K562 (cell line): ENCODE data around the gene TLR8. TPM values are rescaled to one million over a fixed set of nuclear protein-coding genes. Genes with fewer than 3 reads are reported as not detected.
A peak's percentile ranks its signal among the peaks of the same experiment; 100 is the strongest.

Source experiments
- ATAC-seq: fragments of 200-7000 bp; cut with Tn5 transposase; 3 replicates; pipeline ENCODE4 v1.9.1; 2020; ENCODE audit warnings: moderate library complexity
- BruUV-seq: library from RNA; stranded (reverse); fragments of 400-500 nt; replicated peaks from 2 replicates; lab custom pipeline; 2021; lab: Mats Ljungman, UMichigan
- CTCF ChIA-PET: fragments of 300-600 bp; formaldehyde crosslinking; extraction: SDS; loops from one replicate; lab custom pipeline; 2021; ENCODE audit warnings: low intra/inter-chr PET ratio; lab: Yijun Ruan, JAX
- POLR2A ChIA-PET: fragments of 300-600, 350-650 bp; sonication (Branson Sonifier 250); formaldehyde crosslinking; extraction: SDS; loops from one replicate; lab custom pipeline; 2021; ENCODE audit warnings: antibody characterized with exemption, inconsistent platforms; lab: Yijun Ruan, JAX
- DNase-seq, 4 experiments: peaks; one replicate each; pipeline versions ENCODE4 v3.0.0 to v3.0.0-alpha.2; 2011 to 2018; ENCODE audit warnings: low spot score in 3 of 4, mixed read lengths in 3 of 4; ENCODE audit errors: extremely low read depth in 1 of 4
- FAIRE-seq: peaks from 2 replicates; lab custom pipeline; 2011; peaks lifted over from hg19 to GRCh38; lab: Jason Lieb, UNC
- H2AFZ ChIP-seq: 2 replicates; pipeline ENCODE4 v1.6.0; 2011; ENCODE audit warnings: low read depth, low read length, control low read depth, inconsistent platforms
- H3K27ac ChIP-seq: fragments of 200-600 bp; 3 replicates; pipeline ENCODE4 v1.8.0; 2011; ENCODE audit warnings: low read depth, mild to moderate bottlenecking, control low read depth, inconsistent platforms, low read length, moderate library complexity, mixed read lengths; ENCODE audit errors: extremely low read depth
- H3K27me3 ChIP-seq, 2 experiments: fragments of 300-600 bp in 1 of 2; 2 replicates in 1 of 2; 3 replicates in 1 of 2; pipeline versions ENCODE4 v1.6.0 to v1.8.0; 2011; ENCODE audit warnings: inconsistent platforms in 2 of 2, low read length in 2 of 2, mild to moderate bottlenecking in 1 of 2, mixed read lengths in 1 of 2, moderate library complexity in 1 of 2; ENCODE audit not compliant: control insufficient read depth in 2 of 2, insufficient read depth in 2 of 2
- H3K36me3 ChIP-seq: fragments of 300-600 bp; 3 replicates; pipeline ENCODE4 v1.8.0; 2011; ENCODE audit warnings: mild to moderate bottlenecking, low read length, inconsistent platforms; ENCODE audit not compliant: control insufficient read depth, insufficient read depth
- H3K4me1 ChIP-seq, 2 experiments: fragments of 200-600 bp in 1 of 2; replicated peaks in 1 of 2; 2 replicates in 1 of 2; 3 replicates in 1 of 2; pipeline versions ENCODE4 v1.5.1 to v1.8.0; 2011; ENCODE audit warnings: inconsistent platforms in 2 of 2, low read length in 2 of 2, mild to moderate bottlenecking in 1 of 2, mixed read lengths in 1 of 2, moderate library complexity in 1 of 2; ENCODE audit not compliant: control insufficient read depth in 2 of 2, insufficient read depth in 2 of 2
- H3K4me2 ChIP-seq: 2 replicates; pipeline ENCODE4 v1.6.1; 2011; ENCODE audit warnings: low read length, control low read depth, inconsistent platforms, mixed read lengths; ENCODE audit not compliant: insufficient read depth
- H3K4me3 ChIP-seq: fragments of 200-600 bp; sonication (generic), shearing (Covaris generic); 2 replicates; pipeline ENCODE4 v1.5.1; 2016; ENCODE audit warnings: control low read depth, inconsistent platforms
- H3K79me2 ChIP-seq: fragments of 200-600 bp; 3 replicates; pipeline ENCODE4 v1.8.0; 2011; ENCODE audit warnings: low read length, inconsistent platforms; ENCODE audit not compliant: control insufficient read depth, insufficient read depth
- H3K9ac ChIP-seq, 2 experiments: 2 replicates each; pipeline versions ENCODE4 v1.6.0 to v1.6.1; 2011; ENCODE audit warnings: low read depth in 2 of 2, low read length in 2 of 2, control low read depth in 1 of 2, inconsistent platforms in 1 of 2, mild to moderate bottlenecking in 1 of 2, mixed read lengths in 1 of 2; ENCODE audit not compliant: insufficient read depth in 1 of 2
- H3K9me1 ChIP-seq: one replicate; pipeline ENCODE4 v1.6.0; 2011; ENCODE audit warnings: inconsistent platforms, mild to moderate bottlenecking, low read length, moderate library complexity; ENCODE audit not compliant: control insufficient read depth, insufficient read depth
- H3K9me3 ChIP-seq: replicated peaks from 2 replicates; pipeline ENCODE4 v1.5.1; 2011; ENCODE audit warnings: low read depth, low read length, inconsistent platforms; ENCODE audit not compliant: control insufficient read depth, insufficient read depth
- H4K20me1 ChIP-seq: replicated peaks from 2 replicates; pipeline ENCODE4 v1.6.1; 2011; ENCODE audit warnings: low read length, inconsistent platforms, mixed read lengths; ENCODE audit not compliant: control insufficient read depth, insufficient read depth
- ADNP ChIP-seq: fragments of 200-800 bp; sonication (Bioruptor generic); IDR thresholded peaks from 2 replicates; pipeline ENCODE4 v1.6.1; 2016; ENCODE audit warnings: missing genetic modification characterization, missing compliant biosample characterization
- CTCF ChIP-seq, 3 experiments: IDR thresholded peaks in 2 of 3; conservative IDR thresholded peaks in 1 of 3; 2 replicates each; pipeline ENCODE4 v1.5.1; 2011 to 2012; ENCODE audit warnings: low read length in 3 of 3, mild to moderate bottlenecking in 3 of 3, control low read depth in 2 of 3, improper control_type of control experiment in 1 of 3, inconsistent platforms in 1 of 3, low read depth in 1 of 3, mixed read lengths in 1 of 3, moderate library complexity in 1 of 3; ENCODE audit not compliant: insufficient read depth in 2 of 3
- JUN ChIP-seq, 2 experiments: sonication (generic) in 1 of 2; formaldehyde crosslinking in 1 of 2; IDR thresholded peaks; 2 replicates each; pipeline versions ENCODE4 v1.6.1 to v1.8.0; 2012 to 2022; ENCODE audit warnings: borderline replicate concordance in 2 of 2, mild to moderate bottlenecking in 2 of 2, improper control_type of control experiment in 1 of 2, low read depth in 1 of 2, low read length in 1 of 2, missing genetic modification reagents in 1 of 2
- ZEB2 ChIP-seq: fragments of 450-650 bp; IDR thresholded peaks from 2 replicates; pipeline ENCODE4 v1.6.1; 2016
- WGBS: fragments of 100-300 bp; shearing (Covaris generic); methylation state at CpG from one replicate; pipeline ENCODE4 v1.1.6; 2016; ENCODE audit warnings: low coverage, mixed read lengths; ENCODE audit not compliant: insufficient coverage; ENCODE audit errors: missing lambda C conversion rate; 5-methylcytosine and 5-hydroxymethylcytosine counted together
- in situ Hi-C: fragments of 300-500 bp; cut with MboI; formaldehyde crosslinking; loops from 4 replicates; pipeline ENCODE4 v1.15.0; 2018; ENCODE audit warnings: inconsistent platforms, mixed read lengths
- intact Hi-C: fragments of 100-400 bp; cut with micrococcal nuclease; formaldehyde crosslinking; loops from 2 replicates; pipeline ENCODE4 v1.14.2; 2022
- polyA plus RNA-seq, 8 experiments: library from polyadenylated mRNA; depleted of rRNA in 4 of 8; stranded (reverse) in 5 of 8; unstranded in 3 of 8; fragments of >200 nt; fragmentation: Nextera tagmentation in 2 of 8; fragmentation: Illumina TruSeq in 1 of 8; extraction: Ambion mirVana in 2 of 8; extraction: Trizol in 1 of 8; gene quantifications; 2 replicates each; pipeline versions ENCODE4 v1.2.1 to v1.2.3, GENCODE V29; 2011 to 2014; ENCODE audit warnings: inconsistent platforms in 1 of 8, missing spikeins in 1 of 8
- total RNA-seq, 7 experiments: library from RNA; depleted of rRNA in 6 of 7; stranded (reverse); fragments of >200 nt in 6 of 7; fragmentation: Illumina TruSeq in 2 of 7; extraction: Trizol in 2 of 7; gene quantifications; 2 replicates each; pipeline versions ENCODE4 v1.2.1 to v1.2.3, GENCODE V29; 2011 to 2021; ENCODE audit warnings: low replicate concordance in 1 of 7

Gene TLR8
- total and polyA plus RNA-seq, 9 of the 15 experiments (the other 6 are each of a cell fraction or from before 2014, with no cell fraction given) = not detected

- peak; percentile 65 to 70 (median 68) for TF ChIP-seq CTCF (IDR thresholded peaks at IDR 0.05 in 2 of 3, conservative IDR thresholded peaks at IDR 0.05 in 1 of 3; ENCODE audit: insufficient read depth in 2 of 3, low read depth in 1 of 3, low read length in 3 of 3)
- TF ChIP-seq, all 486 proteins: peak for 7
These were observed 4.9 kb upstream of the TLR8 start (continued) for GRCh38 chrX:12901486-12901885.

DNA sequence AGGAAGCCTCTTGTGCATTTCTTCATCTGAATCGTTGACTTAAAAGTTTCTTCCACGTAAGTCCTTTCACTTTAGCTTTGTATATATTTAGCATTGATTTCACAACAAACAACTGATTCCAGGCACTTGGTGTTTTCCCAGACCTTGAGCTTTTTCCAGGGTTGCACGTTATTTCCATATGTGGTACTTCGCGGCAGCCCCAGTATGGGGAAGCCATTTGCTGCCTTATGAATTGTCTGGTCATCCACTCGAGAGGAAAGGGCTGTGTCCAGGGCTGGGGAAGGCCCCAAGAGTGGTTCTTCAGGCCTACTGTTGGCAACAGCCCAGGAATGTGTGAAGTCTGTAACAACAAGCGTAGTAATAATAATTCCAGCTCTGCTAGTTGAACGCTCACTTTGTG, 2.8 kb upstream of the TLR8 start:
- ChIA-PET POLR2A (interaction anchor here (0.6 kb wide), 1 partner anchor 86 kb away, joined by 3 read pairs; no protein-coding TSS in a partner anchor), CTCF (no interaction called here)
- 56% methylated on average over 7 of the region's 8 CpGs for WGBS
- TF ChIP-seq ADNP (tag) = no peak
- TF ChIP-seq JUN (IDR thresholded peaks at IDR 0.05; ENCODE audit: borderline replicate concordance, low read depth, low read length) = no peak
- TF ChIP-seq JUN (CRISPR knock-in tag; IDR thresholded peaks at IDR 0.05; ENCODE audit: borderline replicate concordance) = no peak
- TF ChIP-seq ZEB2 = no peak
- Histone ChIP-seq H2AFZ (no peak overlapping the region), H4K20me1 (no peaks in the 10 kb centered on the region), H3K9me1 (no peaks in the 10 kb centered on the region), H3K4me1 (no peaks in the 10 kb centered on the region; a peak in 1 of 5 replicates), H3K36me3 (no peaks in the 10 kb centered on the region), H3K27ac (no peak overlapping the region), H3K4me3 (no peak overlapping the region), H3K79me2 (no peaks in the 10 kb centered on the region), H3K4me2 (no peak overlapping the region), H3K9ac (no peak overlapping the region), H3K9me3 (no peaks in the 10 kb centered on the region), H3K27me3 (no peaks in the 10 kb centered on the region)
- ATAC-seq (no peak), FAIRE-seq (no peak), DNase-seq (no peak)
- in situ Hi-C loops (no loop called here), intact Hi-C loops (no loop called here)
- BruUV-seq = no TSS peak
